ENCODE results near the gene ARFRP1. TPM values are rescaled to one million over a fixed set of nuclear protein-coding genes. Genes with fewer than 3 reads are reported as not detected.

ARFRP1 gene, protein sequence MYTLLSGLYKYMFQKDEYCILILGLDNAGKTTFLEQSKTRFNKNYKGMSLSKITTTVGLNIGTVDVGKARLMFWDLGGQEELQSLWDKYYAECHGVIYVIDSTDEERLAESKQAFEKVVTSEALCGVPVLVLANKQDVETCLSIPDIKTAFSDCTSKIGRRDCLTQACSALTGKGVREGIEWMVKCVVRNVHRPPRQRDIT
- 31.8 TPM for total RNA-seq (2013)
- polyA plus RNA-seq (10 to 100 TPM; 18.2 to 31.1 (median 20.7) TPM), polyA minus RNA-seq (25.9 and 26.6 TPM in 2 replicates), total RNA-seq (14.2 to 37.4 (median 23.5) reads per million in 11 experiments)

DNA sequence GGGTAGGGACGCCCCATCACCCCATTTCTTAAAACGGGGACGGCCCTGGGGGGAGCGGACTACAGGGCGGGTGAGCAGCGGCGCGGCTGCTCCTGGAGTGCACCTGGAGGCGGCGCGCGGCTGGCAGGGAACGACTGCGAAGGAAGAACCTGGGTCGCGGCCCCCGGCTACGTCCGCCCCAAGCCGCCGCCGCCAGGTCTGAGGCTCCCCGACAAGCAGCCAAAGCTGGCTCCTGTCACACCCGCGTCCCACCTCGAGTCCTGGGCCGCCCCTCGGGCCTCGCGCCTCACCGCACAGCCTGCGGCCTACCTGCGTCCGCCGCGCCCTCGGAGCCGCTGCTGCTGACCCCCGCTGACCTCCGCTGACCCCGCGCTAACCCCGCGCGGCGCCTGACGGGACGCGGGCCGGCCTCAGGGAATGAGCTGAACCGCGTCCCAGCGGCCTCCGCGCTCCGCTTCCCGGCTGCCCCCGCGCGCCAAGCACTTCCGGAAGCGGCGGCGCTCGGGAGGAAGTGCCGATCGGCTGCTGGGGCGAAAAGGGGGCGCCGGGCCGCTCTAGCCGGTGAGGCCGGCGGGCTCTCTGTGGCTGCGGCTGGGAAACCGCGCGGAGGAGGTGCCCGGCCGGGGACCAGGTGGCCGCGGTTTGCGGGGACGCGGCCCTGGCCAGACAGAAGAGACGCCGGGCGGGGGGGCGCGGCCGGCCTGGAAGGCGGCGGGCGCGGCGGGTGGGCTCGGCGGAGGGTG lies at the start of gene ARFRP1, which contains the start of gene ZGPAT:
TSS of gene ARFRP1 (minus strand) at position 419 of the 743 bp plus-strand sequence. CDS start 885 bp downstream, outside the sequence.
TSS of gene ZGPAT (plus strand) at position 482 of the 743 bp plus-strand sequence. CDS start 542 bp downstream, outside the sequence.
- intact Hi-C loops (cut with micrococcal nuclease): loop anchor here (2.0 to 5.0 kb wide), 5 partner anchors 21 to 250 kb away; partner anchors contain the start of genes RTEL1 (in 2 of the 2) and UCKL1 (in 1 of the 2)
- H3K4me1 ChIP-seq (ENCODE audit: control insufficient read depth in 1 of 2, insufficient read depth in 2 of 2, low read length in 2 of 2): peaks cover 23 to 30% of the 10 kb centered on the region in 2 donors
- DNase-seq: peak; percentile 83 to 87 (median 86)
- Mint-ChIP-seq H3K36me3 (peaks cover 49 to 68% of the 10 kb centered on the region in 2 donors), H3K27me3 (ENCODE audit: low read depth in 3 of 3) (peaks cover 0 to 3% (median 0%) of the 10 kb centered on the region in 3 donors), H3K4me1 (peaks cover 34% of the 10 kb centered on the region), H3K9me3 (peaks cover 0 to 6% (median 0%) of the 10 kb centered on the region in 7 donors), H3K27ac (peak within 1 kb of the TSS; percentile 71 to 89 (median 82)), H3K4me3 (peak within 1 kb of the TSS; percentile 82 to 88)
- H3K4me2 ChIP-seq (replicated peaks; ENCODE audit: extremely low read depth, low read length, poor library complexity, severe bottlenecking): peak within 1 kb of the TSS; percentile 97
- H3K9me3 ChIP-seq (replicated peaks in 1 of 2; ENCODE audit: control insufficient read depth in 1 of 2, insufficient read depth in 1 of 2, low read length in 2 of 2): no peaks in the 10 kb centered on the region
- H3K36me3 ChIP-seq (replicated peaks in 1 of 2; ENCODE audit: control insufficient read depth in 1 of 2, insufficient read depth in 2 of 2, low read length in 2 of 2): peaks cover 51 to 56% of the 10 kb centered on the region in 2 donors
- H3K9ac ChIP-seq (ENCODE audit: insufficient read depth, low read length, poor library complexity, severe bottlenecking): peak within 1 kb of the TSS; percentile 85
- H3K27ac ChIP-seq (ENCODE audit: low read depth in 1 of 2, low read length in 2 of 2): peak within 1 kb of the TSS; percentile 41 to 81
- H3K4me3 ChIP-seq (replicated peaks in 1 of 3; ENCODE audit: low read depth in 2 of 3, low read length in 3 of 3): peak within 1 kb of the TSS; percentile 35 to 86 (median 71)
- H3K27me3 ChIP-seq (ENCODE audit: control insufficient read depth in 2 of 2, insufficient read depth in 2 of 2, low read length in 2 of 2): no peaks in the 10 kb centered on the region
- TF ChIP-seq, protein P1, sequence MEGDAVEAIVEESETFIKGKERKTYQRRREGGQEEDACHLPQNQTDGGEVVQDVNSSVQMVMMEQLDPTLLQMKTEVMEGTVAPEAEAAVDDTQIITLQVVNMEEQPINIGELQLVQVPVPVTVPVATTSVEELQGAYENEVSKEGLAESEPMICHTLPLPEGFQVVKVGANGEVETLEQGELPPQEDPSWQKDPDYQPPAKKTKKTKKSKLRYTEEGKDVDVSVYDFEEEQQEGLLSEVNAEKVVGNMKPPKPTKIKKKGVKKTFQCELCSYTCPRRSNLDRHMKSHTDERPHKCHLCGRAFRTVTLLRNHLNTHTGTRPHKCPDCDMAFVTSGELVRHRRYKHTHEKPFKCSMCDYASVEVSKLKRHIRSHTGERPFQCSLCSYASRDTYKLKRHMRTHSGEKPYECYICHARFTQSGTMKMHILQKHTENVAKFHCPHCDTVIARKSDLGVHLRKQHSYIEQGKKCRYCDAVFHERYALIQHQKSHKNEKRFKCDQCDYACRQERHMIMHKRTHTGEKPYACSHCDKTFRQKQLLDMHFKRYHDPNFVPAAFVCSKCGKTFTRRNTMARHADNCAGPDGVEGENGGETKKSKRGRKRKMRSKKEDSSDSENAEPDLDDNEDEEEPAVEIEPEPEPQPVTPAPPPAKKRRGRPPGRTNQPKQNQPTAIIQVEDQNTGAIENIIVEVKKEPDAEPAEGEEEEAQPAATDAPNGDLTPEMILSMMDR (IDR thresholded peaks at IDR 0.05): no peak
- H4K20me1 ChIP-seq (ENCODE audit: insufficient read depth, low read length): peaks cover 60% of the 10 kb centered on the region
- under 1% methylated on average over 98 of the region's 98 CpGs for WGBS (ENCODE audit: insufficient coverage)
- H2AFZ ChIP-seq (ENCODE audit: insufficient read depth, low read depth, low read length, poor library complexity, severe bottlenecking): peak within 1 kb of the TSS; percentile 82
- H3K79me2 ChIP-seq (ENCODE audit: insufficient read depth, low read length): peaks cover 72% of the 10 kb centered on the region

DNA sequence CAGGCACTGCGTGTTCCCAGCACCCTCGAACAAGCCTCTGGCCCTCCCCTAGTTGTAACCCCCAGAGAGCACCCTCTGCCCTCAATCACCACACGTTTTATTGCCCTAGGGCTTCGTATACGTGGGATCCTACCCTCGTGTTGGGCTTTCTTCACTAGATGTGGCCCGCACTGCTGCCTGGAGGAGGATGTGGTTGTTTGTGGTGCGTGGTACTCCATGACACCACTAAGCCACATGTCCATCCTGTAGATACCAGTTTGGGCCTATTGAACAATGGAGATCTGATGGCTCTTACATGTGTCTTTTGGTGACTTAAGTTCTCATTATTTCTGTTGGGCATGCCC lies 48.8 kb upstream of the ARFRP1 start:
- no peaks in the 10 kb centered on the region for H3K4me1 ChIP-seq (ENCODE audit: control insufficient read depth in 1 of 2, insufficient read depth in 2 of 2, low read length in 2 of 2)
- no peak overlapping the region for H2AFZ ChIP-seq (ENCODE audit: insufficient read depth, low read depth, low read length, poor library complexity, severe bottlenecking)
- H3K27me3 ChIP-seq (ENCODE audit: control insufficient read depth in 2 of 2, insufficient read depth in 2 of 2, low read length in 2 of 2): no peaks in the 10 kb centered on the region
- no peaks in the 10 kb centered on the region for H3K79me2 ChIP-seq (ENCODE audit: insufficient read depth, low read length)
- no peak overlapping the region for H3K4me3 Mint-ChIP-seq
- peaks cover 4 to 7% (median 6%) of the 10 kb centered on the region in 3 donors for H3K27me3 Mint-ChIP-seq (ENCODE audit: low read depth in 3 of 3)
- no peak overlapping the region for H3K4me2 ChIP-seq (replicated peaks; ENCODE audit: extremely low read depth, low read length, poor library complexity, severe bottlenecking)
- H3K27ac Mint-ChIP-seq: no peak overlapping the region
- no peaks in the 10 kb centered on the region for H3K36me3 Mint-ChIP-seq
- H3K27ac ChIP-seq (ENCODE audit: low read depth in 1 of 2, low read length in 2 of 2): no peak overlapping the region
- H3K9ac ChIP-seq (ENCODE audit: insufficient read depth, low read length, poor library complexity, severe bottlenecking): no peak overlapping the region
- intact Hi-C loops (cut with micrococcal nuclease): no loop called here
- no peaks in the 10 kb centered on the region for H4K20me1 ChIP-seq (ENCODE audit: insufficient read depth, low read length)
- no peaks in the 10 kb centered on the region for H3K36me3 ChIP-seq (replicated peaks in 1 of 2; ENCODE audit: control insufficient read depth in 1 of 2, insufficient read depth in 2 of 2, low read length in 2 of 2)
- no peak overlapping the region for H3K4me3 ChIP-seq (replicated peaks in 1 of 3; ENCODE audit: low read depth in 2 of 3, low read length in 3 of 3)
- WGBS (ENCODE audit: insufficient coverage): 78% methylated on average over 2 of the region's 8 CpGs
- peaks cover 3% of the 10 kb centered on the region for H3K4me1 Mint-ChIP-seq
- no peaks in the 10 kb centered on the region for H3K9me3 ChIP-seq (replicated peaks in 1 of 2; ENCODE audit: control insufficient read depth in 1 of 2, insufficient read depth in 1 of 2, low read length in 2 of 2)
- TF ChIP-seq, protein P1 (IDR thresholded peaks at IDR 0.05): no peak
- no peak for DNase-seq
- no peaks in the 10 kb centered on the region for H3K9me3 Mint-ChIP-seq

Data from CD14-positive monocyte (primary cell).